H1 (cell line): ENCODE data around the gene SERPINE3. TPM values are rescaled to one million over a fixed set of nuclear protein-coding genes. Genes with fewer than 3 reads are reported as not detected.

Source experiments
- CTCF ChIA-PET: fragments of 300-600 bp; sonication (Branson Sonifier 250); formaldehyde crosslinking; loops from one replicate; lab custom pipeline; 2021; ENCODE audit not compliant: partially characterized antibody; lab: Charles Lee
- POLR2A ChIA-PET: fragments of 300-600 bp; sonication (Branson Sonifier 250); formaldehyde crosslinking; loops from one replicate; lab custom pipeline; 2021; ENCODE audit warnings: inconsistent platforms; ENCODE audit not compliant: partially characterized antibody; lab: Charles Lee
- DNase-seq, 2 experiments: peaks; one replicate each; pipeline versions ENCODE4 v3.0.0 to v3.0.0-alpha.2; 2010 to 2022; ENCODE audit warnings: low spot score in 2 of 2, low read depth in 1 of 2, mixed read lengths in 1 of 2
- FAIRE-seq: peaks from 2 replicates; lab custom pipeline; 2011; peaks lifted over from hg19 to GRCh38; lab: Jason Lieb, UNC
- H2AFZ ChIP-seq: 2 replicates; pipeline ENCODE4 v1.8.1; 2012; ENCODE audit warnings: low read length, inconsistent platforms
- H2AK5ac ChIP-seq: 2 replicates; pipeline ENCODE4 v1.6.1; 2013; ENCODE audit warnings: low read depth, low read length
- H2BK120ac ChIP-seq: replicated peaks from 2 replicates; pipeline ENCODE3; 2013; ENCODE audit warnings: low read depth, low read length, inconsistent platforms
- H2BK12ac ChIP-seq: 2 replicates; pipeline ENCODE4 v1.6.1; 2013; ENCODE audit warnings: low read depth, low read length
- H2BK15ac ChIP-seq: 2 replicates; pipeline ENCODE4 v1.6.1; 2013; ENCODE audit warnings: low read length
- H2BK20ac ChIP-seq: 2 replicates; pipeline ENCODE4 v1.6.1; 2013; ENCODE audit warnings: low read length
- H2BK5ac ChIP-seq: 2 replicates; pipeline ENCODE4 v1.6.1; 2013; ENCODE audit warnings: low read depth, low read length
- H3K14ac ChIP-seq: 2 replicates; pipeline ENCODE4 v1.6.1; 2013; ENCODE audit warnings: inconsistent platforms; ENCODE audit not compliant: insufficient read length
- H3K18ac ChIP-seq: 2 replicates; pipeline ENCODE4 v1.6.1; 2013; ENCODE audit warnings: low read length; ENCODE audit errors: extremely low read depth
- H3K23ac ChIP-seq: 2 replicates; pipeline ENCODE4 v1.6.1; 2013; ENCODE audit warnings: inconsistent platforms; ENCODE audit not compliant: insufficient read length
- H3K23me2 ChIP-seq: 2 replicates; pipeline ENCODE4 v1.6.1; 2013; ENCODE audit warnings: low read depth, low read length
- H3K27ac ChIP-seq: 2 replicates; pipeline ENCODE4 v1.6.1; 2011; ENCODE audit warnings: low read depth, low read length, inconsistent platforms
- H3K27me3 ChIP-seq, 4 experiments: replicated peaks in 1 of 4; 1 replicate in 1 of 4; 2 replicates in 3 of 4; pipeline versions ENCODE4 v1.6.1 to v1.8.1; 2011 to 2013; ENCODE audit warnings: low read length in 3 of 4, mild to moderate bottlenecking in 3 of 4, inconsistent platforms in 2 of 4, mixed read lengths in 2 of 4, moderate library complexity in 1 of 4; ENCODE audit not compliant: control insufficient read depth in 3 of 4, insufficient read depth in 3 of 4; ENCODE audit errors: extremely low read depth in 1 of 4
- H3K36me3 ChIP-seq, 4 experiments: 2 replicates each; pipeline versions ENCODE4 v1.6.1 to v1.8.1; 2011 to 2013; ENCODE audit warnings: mild to moderate bottlenecking in 4 of 4, low read length in 3 of 4, moderate library complexity in 2 of 4, control low read depth in 1 of 4, inconsistent platforms in 1 of 4; ENCODE audit not compliant: insufficient read depth in 4 of 4, control insufficient read depth in 2 of 4
- H3K4ac ChIP-seq: replicated peaks from 2 replicates; pipeline ENCODE3; 2013; ENCODE audit warnings: low read length, low read depth, mixed read lengths, inconsistent platforms; ENCODE audit not compliant: insufficient read length
- H3K4me1 ChIP-seq, 4 experiments: replicated peaks in 1 of 4; 1 replicate in 1 of 4; 2 replicates in 3 of 4; pipeline versions ENCODE4 v1.6.1 to v1.8.1; 2011 to 2013; ENCODE audit warnings: low read length in 3 of 4, inconsistent platforms in 2 of 4, mixed read lengths in 1 of 4; ENCODE audit not compliant: insufficient read depth in 4 of 4, control insufficient read depth in 3 of 4
- H3K4me2 ChIP-seq, 2 experiments: 2 replicates each; pipeline versions ENCODE4 v1.6.1 to v1.8.1; 2011 to 2013; ENCODE audit warnings: low read depth in 2 of 2, low read length in 2 of 2, control low read depth in 1 of 2, inconsistent platforms in 1 of 2, mild to moderate bottlenecking in 1 of 2; ENCODE audit not compliant: insufficient read depth in 1 of 2
- H3K4me3 ChIP-seq, 4 experiments: fragments of 200-600, 300-600 bp in 1 of 4; sonication (generic), shearing (Covaris generic), sonication (Bioruptor Twin) in 1 of 4; 2 replicates each; pipeline versions ENCODE4 v1.5.1 to v1.8.1; 2011 to 2016; ENCODE audit warnings: low read length in 4 of 4, low read depth in 3 of 4, control low read depth in 2 of 4, inconsistent platforms in 2 of 4, mild to moderate bottlenecking in 2 of 4, mixed read lengths in 1 of 4, moderate library complexity in 1 of 4; ENCODE audit not compliant: insufficient read depth in 2 of 4; ENCODE audit errors: extremely low read depth in 1 of 4
- H3K56ac ChIP-seq: replicated peaks from 2 replicates; pipeline ENCODE3; 2013; ENCODE audit warnings: low read depth, mild to moderate bottlenecking, mixed read lengths, low read length, inconsistent platforms; ENCODE audit not compliant: insufficient read length
- H3K79me1 ChIP-seq: 2 replicates; pipeline ENCODE4 v1.6.1; 2013; ENCODE audit warnings: low read depth, low read length, control low read depth
- H3K79me2 ChIP-seq, 2 experiments: 2 replicates each; pipeline versions ENCODE4 v1.6.1 to v1.8.1; 2012 to 2013; ENCODE audit warnings: low read length in 2 of 2, mild to moderate bottlenecking in 2 of 2, inconsistent platforms in 1 of 2; ENCODE audit not compliant: insufficient read depth in 2 of 2, control insufficient read depth in 1 of 2
- H3K9ac ChIP-seq, 4 experiments: replicated peaks in 1 of 4; 1 replicate in 1 of 4; 2 replicates in 3 of 4; pipeline versions ENCODE4 v1.6.1 to v1.8.1; 2011 to 2013; ENCODE audit warnings: low read depth in 3 of 4, low read length in 3 of 4, control low read depth in 2 of 4, mild to moderate bottlenecking in 2 of 4, moderate library complexity in 2 of 4, inconsistent platforms in 1 of 4; ENCODE audit errors: extremely low read depth in 1 of 4
- H3K9me3 ChIP-seq, 2 experiments: 2 replicates each; pipeline versions ENCODE4 v1.6.1 to v1.8.1; 2012 to 2013; ENCODE audit warnings: mild to moderate bottlenecking in 2 of 2, moderate library complexity in 2 of 2, control low read depth in 1 of 2, inconsistent platforms in 1 of 2, low read depth in 1 of 2, low read length in 1 of 2, mixed read lengths in 1 of 2; ENCODE audit not compliant: insufficient read depth in 2 of 2
- H4K20me1 ChIP-seq, 2 experiments: replicated peaks in 1 of 2; 2 replicates each; pipeline versions ENCODE3 to v1.8.1; 2011 to 2013; ENCODE audit warnings: inconsistent platforms in 2 of 2, low read length in 2 of 2, mild to moderate bottlenecking in 1 of 2; ENCODE audit not compliant: insufficient read depth in 2 of 2, control insufficient read depth in 1 of 2
- H4K5ac ChIP-seq: 2 replicates; pipeline ENCODE4 v1.6.1; 2013; ENCODE audit warnings: low read length, low read depth, mixed read lengths, inconsistent platforms; ENCODE audit not compliant: insufficient read length
- H4K8ac ChIP-seq: 2 replicates; pipeline ENCODE4 v1.8.0; 2013; ENCODE audit warnings: mild to moderate bottlenecking, moderate library complexity, low read length, inconsistent platforms; ENCODE audit not compliant: insufficient read depth; ENCODE audit errors: extremely low read depth
- H4K91ac ChIP-seq: replicated peaks from 2 replicates; pipeline ENCODE3; 2013; ENCODE audit warnings: low read length, mixed read lengths, inconsistent platforms; ENCODE audit not compliant: insufficient read length
- CEBPB ChIP-seq: IDR thresholded peaks from 2 replicates; pipeline ENCODE4 v1.6.1; 2012; ENCODE audit warnings: low read depth, low read length
- CHD2 ChIP-seq: IDR thresholded peaks from 2 replicates; pipeline ENCODE4 v1.6.1; 2012; ENCODE audit warnings: low read length, improper control_type of control experiment
- CREB1 ChIP-seq: IDR thresholded peaks from 2 replicates; pipeline ENCODE4 v1.6.1; 2012; ENCODE audit warnings: inconsistent platforms
- EP300 ChIP-seq, 2 experiments: IDR thresholded peaks; 1 replicate in 1 of 2; 2 replicates in 1 of 2; pipeline ENCODE4 v1.6.1; 2011 to 2012; ENCODE audit warnings: low read depth in 2 of 2, low read length in 2 of 2, mild to moderate bottlenecking in 2 of 2, borderline replicate concordance in 1 of 2, inconsistent platforms in 1 of 2, moderate library complexity in 1 of 2
- MAFK ChIP-seq: IDR thresholded peaks from 2 replicates; pipeline ENCODE4 v1.6.1; 2012; ENCODE audit warnings: low read depth, mild to moderate bottlenecking, improper control_type of control experiment, low read length
- USF2 ChIP-seq: IDR thresholded peaks from 2 replicates; pipeline ENCODE4 v1.6.1; 2011; ENCODE audit warnings: low read length, improper control_type of control experiment
- WGBS, 2 experiments: shearing (Covaris generic) in 1 of 2; methylation state at CpG; one replicate each; pipeline versions ENCODE4 v1.1.6 to v1.1.7; 2013 to 2015; ENCODE audit warnings: low lambda C conversion rate in 2 of 2, mixed read lengths in 2 of 2, inconsistent platforms in 1 of 2, low coverage in 1 of 2, missing lambda C conversion rate in 1 of 2; ENCODE audit not compliant: insufficient replicate concordance in 2 of 2, insufficient coverage in 1 of 2, insufficient read length in 1 of 2; ENCODE audit errors: extremely low coverage in 1 of 2, missing lambda C conversion rate in 1 of 2; 5-methylcytosine and 5-hydroxymethylcytosine counted together
- polyA plus RNA-seq, 7 experiments: library from polyadenylated mRNA; depleted of rRNA in 3 of 7; stranded (reverse) in 5 of 7; unstranded in 2 of 7; fragments of >200 nt in 5 of 7; fragments of 200-250 nt in 2 of 7; gene quantifications; 1 replicate in 5 of 7; 2 replicates in 1 of 7; 4 replicates in 1 of 7; pipeline versions ENCODE4 v1.2.1 to v1.2.3, GENCODE V29; 2011 to 2013; ENCODE audit warnings: missing spikeins in 2 of 7, mixed read lengths in 2 of 7
- total RNA-seq: library from RNA; stranded (reverse); fragmentation: NEBNext Ultra II Directional; extraction: Animal tissue kit (Norgen Biotek cat#: 25700); gene quantifications from 2 replicates; pipeline ENCODE4 v1.2.1, GENCODE V29; 2021

Gene SERPINE3
- total and polyA plus RNA-seq, 2 of the 8 experiments (the other 6 are each of a cell fraction or from before 2014, with no cell fraction given) = 0.34 to 1.0 TPM

GRCh38 chr13:51412431-51412830 lies 72.9 kb downstream of the SERPINE3 start:
- 91% methylated on average over 3 of the region's 3 CpGs; no CpG with 5 or more reads in 1 of the 2 experiments for WGBS, 2 experiments
- no peaks in the 10 kb centered on the region; the same call in 1 of the 2 replicates for H3K23me2 ChIP-seq
- no peak for TF ChIP-seq CHD2
- TF ChIP-seq CREB1 = no peak
- TF ChIP-seq MAFK = no peak
- no peak for TF ChIP-seq EP300 (IDR thresholded peaks at IDR 0.05; ENCODE audit: borderline replicate concordance in 1 of 2, low read depth in 2 of 2, low read length in 2 of 2)
- no peak for TF ChIP-seq USF2
- no peak for TF ChIP-seq CEBPB
- TF ChIP-seq, all 59 proteins: peak for 0
- no peak overlapping the region for H2BK5ac ChIP-seq
- no peak overlapping the region for H3K56ac ChIP-seq
- no peak overlapping the region for H2AK5ac ChIP-seq
- DNase-seq (no peak), FAIRE-seq (no peak)
- no peak overlapping the region for H4K91ac ChIP-seq
- H3K4me1 ChIP-seq = 0 out of 7 replicates have a peak, but pooled peaks cover 0 to 5% (median 0%) of the 10 kb centered on the region in 4 experiments
- H3K4ac ChIP-seq = no peak overlapping the region
- no peak overlapping the region for H3K4me3 ChIP-seq
- no peak overlapping the region for H2BK120ac ChIP-seq
- H4K5ac ChIP-seq = no peak overlapping the region
- no peak overlapping the region for H4K8ac ChIP-seq
- H3K79me2 ChIP-seq = peaks cover 0 to 85% of the 10 kb centered on the region in 2 experiments; a peak in 2 of 4 replicates
- H3K14ac ChIP-seq = no peak overlapping the region
- 0 out of 2 replicates have a peak, but pooled peaks cover 3% of the 10 kb centered on the region for H3K79me1 ChIP-seq
- CTCF ChIA-PET = no interaction called here
- no peak overlapping the region for H2BK20ac ChIP-seq
- H3K23ac ChIP-seq = no peak overlapping the region
- H3K36me3 ChIP-seq = peaks cover 0 to 31% (median 11%) of the 10 kb centered on the region in 4 experiments; a peak in 4 of 8 replicates
- H2AFZ ChIP-seq = no peak overlapping the region
- no peak overlapping the region for H3K9ac ChIP-seq
- no peak overlapping the region for H3K4me2 ChIP-seq
- no peak overlapping the region for H3K27ac ChIP-seq
- no peak overlapping the region for H2BK15ac ChIP-seq
- peaks cover 0 to 2% of the 10 kb centered on the region in 2 experiments for H4K20me1 ChIP-seq
- no peak overlapping the region for H2BK12ac ChIP-seq
- no peaks in the 10 kb centered on the region for H3K27me3 ChIP-seq
- peaks cover 13 to 15% of the 10 kb centered on the region in 2 experiments; a peak in 3 of 4 replicates for H3K9me3 ChIP-seq
- H3K18ac ChIP-seq = no peak overlapping the region
- POLR2A ChIA-PET = no interaction called here
